GM18520 (cell line): ENCODE data around the gene MUC4.

ENCODE experiments used
- ATAC-seq: cut with Tn5 transposase; IDR thresholded peaks from one replicate; pipeline ENCODE4 v1.9.1; 2021; ENCODE audit not compliant: unreplicated experiment

The MUC4 gene

DNA sequence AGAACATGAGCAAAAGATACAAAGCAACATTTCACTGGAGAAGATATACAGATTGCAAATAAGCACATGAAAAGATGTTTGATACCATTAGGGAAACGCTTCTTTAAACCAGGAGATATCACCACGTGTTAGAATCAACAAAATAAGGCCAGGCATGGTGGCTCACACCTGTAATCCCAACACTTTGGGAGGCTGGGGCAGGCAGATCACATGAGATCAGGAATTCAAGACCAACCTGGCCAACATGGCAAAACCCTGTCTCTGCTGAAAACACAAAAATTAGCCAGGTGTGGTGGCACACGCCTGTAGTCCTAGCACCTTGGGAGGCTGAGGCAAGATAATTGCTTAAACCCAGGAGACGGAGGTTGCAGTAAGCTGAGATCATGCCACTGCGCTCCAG, 111.4 kb downstream of the MUC4 start:
- ATAC-seq, result no peak

DNA sequence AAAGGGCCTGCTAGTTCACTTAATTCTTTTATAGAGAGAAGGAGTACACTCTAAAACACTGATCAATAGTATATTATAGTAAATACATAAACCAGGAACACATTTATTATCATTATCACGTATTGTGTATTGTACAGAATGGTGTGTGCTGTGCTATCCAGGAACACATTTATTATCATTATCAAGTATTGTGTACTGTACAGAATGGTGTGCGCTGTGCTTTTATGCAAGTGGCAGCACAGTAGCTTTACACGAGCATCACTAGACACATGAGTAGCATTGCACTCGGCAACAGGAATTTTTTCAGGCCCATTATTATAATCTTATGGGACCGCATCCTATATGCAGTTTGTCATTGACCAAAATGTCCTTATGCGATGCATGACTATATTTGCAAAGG, 111.9 kb downstream of the MUC4 start:
- no peak for ATAC-seq

DNA sequence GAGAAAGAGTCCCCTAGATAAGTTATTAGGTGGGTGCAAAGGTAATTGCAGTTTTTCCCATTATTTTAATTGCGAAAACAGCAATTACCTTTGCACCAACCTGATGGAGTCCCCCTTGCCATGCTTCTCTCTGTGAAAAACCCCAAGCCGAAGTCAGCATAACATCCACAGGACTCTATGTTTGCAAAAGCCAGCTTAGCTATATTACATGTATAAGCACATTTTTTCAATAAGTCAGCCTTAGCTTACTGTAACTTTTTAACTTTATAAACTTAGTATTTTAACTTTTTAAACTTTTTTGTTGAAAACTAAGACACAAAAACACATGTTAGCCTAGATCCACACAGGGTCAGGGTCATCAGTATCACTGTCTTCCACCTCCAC, 112.3 kb downstream of the MUC4 start:
- no peak for ATAC-seq

DNA sequence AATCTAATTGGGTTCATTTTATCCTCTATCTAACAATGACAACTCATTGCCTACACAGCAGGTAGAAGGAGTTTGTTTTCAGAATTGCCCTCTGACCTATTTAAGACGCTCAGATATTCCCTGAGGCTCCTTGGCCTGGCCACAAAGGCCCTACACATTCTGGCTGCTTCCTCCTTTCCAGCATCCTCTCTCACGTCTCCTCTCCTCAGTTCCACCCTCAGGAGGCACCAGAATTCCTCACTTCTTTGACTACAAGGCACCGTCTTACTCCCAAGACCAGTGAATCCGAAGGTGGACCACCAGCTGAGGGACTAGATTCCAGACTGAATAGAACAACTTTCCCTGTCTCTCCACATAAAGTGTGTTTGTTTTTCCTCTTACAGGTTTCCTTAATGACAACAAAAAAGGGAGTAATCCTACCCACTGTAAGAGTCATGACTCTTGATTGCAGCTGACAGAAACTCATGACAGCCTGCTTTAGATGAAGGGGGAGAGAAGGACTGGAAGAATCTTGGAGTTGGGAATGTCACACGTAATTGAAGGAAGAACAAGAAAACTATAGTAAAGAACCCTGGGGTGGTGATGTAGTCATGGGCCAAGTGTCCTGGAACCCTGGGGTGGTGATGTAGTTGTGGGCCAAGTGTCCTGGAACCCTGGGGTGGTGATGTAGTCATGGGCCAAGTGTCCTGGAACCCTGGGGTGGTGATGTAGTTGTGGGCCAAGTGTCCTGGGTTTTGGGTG, 112.9 kb downstream of the MUC4 start:
- no peak for ATAC-seq

DNA sequence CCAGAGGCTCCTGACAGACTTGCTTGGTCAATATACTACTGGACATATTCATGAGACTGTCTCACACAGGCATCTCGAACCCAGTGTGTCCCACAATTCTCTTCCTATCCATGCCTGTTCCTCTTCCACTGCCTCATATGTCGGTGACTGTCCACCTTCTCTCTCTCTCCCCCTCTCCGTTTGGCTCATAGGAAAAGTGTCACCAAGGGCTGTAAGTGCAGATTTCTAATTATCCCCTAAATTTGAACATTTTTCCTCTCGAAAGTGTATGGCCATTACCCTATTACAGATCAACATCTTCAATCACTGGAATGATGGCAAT, 113.4 kb downstream of the MUC4 start:
- no peak for ATAC-seq

DNA sequence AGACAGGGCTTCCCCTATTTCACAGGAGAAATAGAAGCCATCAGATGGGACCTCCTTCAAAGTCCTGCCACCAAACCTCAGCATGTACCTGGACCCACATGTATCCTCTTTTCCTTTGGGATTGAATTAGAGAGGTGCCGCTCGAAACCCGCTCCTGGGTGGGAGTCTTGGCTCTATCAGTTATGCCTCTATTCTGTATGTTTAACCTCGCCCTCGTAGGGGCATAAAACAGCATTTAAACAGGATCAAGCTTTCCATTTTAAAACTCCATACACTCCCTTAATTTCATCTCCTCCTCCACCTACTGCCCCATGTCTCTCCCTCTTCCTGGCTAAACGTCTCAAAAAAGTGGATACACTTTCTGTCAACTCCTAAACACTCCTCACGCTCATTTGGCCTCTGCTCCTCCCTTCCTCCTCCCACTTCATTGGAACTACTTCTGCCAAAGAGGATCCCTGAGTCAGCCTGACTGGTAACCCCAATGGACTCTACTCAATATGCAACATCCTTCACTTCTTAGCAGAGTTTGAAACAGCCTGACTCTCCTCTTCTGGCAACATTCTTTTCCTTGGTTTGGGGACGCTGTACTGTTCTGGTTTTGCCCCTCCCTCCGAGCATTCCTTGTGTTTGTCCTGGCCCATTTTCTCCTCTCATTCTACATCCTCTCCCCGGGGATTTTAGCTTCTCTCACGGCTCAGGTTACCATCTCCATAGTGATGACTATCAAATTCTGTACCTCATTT, 114.0 kb downstream of the MUC4 start:
- no peak for ATAC-seq
